GM12878 (cell line): ENCODE data around the gene GABRQ.

Experiments
- CBX3 ChIP-seq: fragments of 200-600 bp; sonication (generic); IDR thresholded peaks from 2 replicates; pipeline ENCODE4 v1.6.1; 2016; ENCODE audit warnings: low read depth, borderline replicate concordance
- DPF2 ChIP-seq: fragments of 450-650 bp; IDR thresholded peaks from 2 replicates; pipeline ENCODE4 v1.6.1; 2017; ENCODE audit warnings: mild to moderate bottlenecking
- EGR1 ChIP-seq, 2 experiments: IDR thresholded peaks; 1 replicate in 1 of 2; 2 replicates in 1 of 2; pipeline ENCODE4 v1.6.1; 2011 to 2012; ENCODE audit warnings: low read depth in 2 of 2, low read length in 2 of 2, borderline replicate concordance in 1 of 2, mild to moderate bottlenecking in 1 of 2, moderate library complexity in 1 of 2
- NBN ChIP-seq: fragments of 450-650 bp; IDR thresholded peaks from 2 replicates; pipeline ENCODE4 v1.6.1; 2016
- POLR2A ChIP-seq: IDR thresholded peaks from 2 replicates; pipeline ENCODE4 v1.6.1; 2011; ENCODE audit warnings: low read depth, mild to moderate bottlenecking, low read length
- RAD21 ChIP-seq: IDR thresholded peaks from 2 replicates; pipeline ENCODE4 v1.6.1; 2011; ENCODE audit warnings: mild to moderate bottlenecking, low read depth, low read length, moderate library complexity; ENCODE audit not compliant: insufficient read depth
- SPI1 ChIP-seq: IDR thresholded peaks from 2 replicates; pipeline ENCODE4 v1.6.1; 2011; ENCODE audit warnings: low read depth, mild to moderate bottlenecking, low read length, moderate library complexity, borderline replicate concordance; ENCODE audit not compliant: insufficient read depth
- YY1 ChIP-seq: IDR thresholded peaks from 2 replicates; pipeline ENCODE4 v1.6.1; 2011; ENCODE audit warnings: low read depth, mild to moderate bottlenecking, low read length
- TF ChIP-seq, protein P1 (sequence below): IDR thresholded peaks from 2 replicates; pipeline ENCODE4 v1.6.1; 2012; ENCODE audit warnings: mild to moderate bottlenecking, low read depth, low read length
- TF ChIP-seq, protein P2 (sequence below), 3 experiments: IDR thresholded peaks in 2 of 3; conservative IDR thresholded peaks in 1 of 3; 2 replicates each; pipeline ENCODE4 v1.5.1; 2011; ENCODE audit warnings: low read depth in 3 of 3, low read length in 3 of 3, mild to moderate bottlenecking in 3 of 3, control low read depth in 2 of 3, moderate library complexity in 2 of 3, inconsistent platforms in 1 of 3, mixed read lengths in 1 of 3; ENCODE audit not compliant: control insufficient read depth in 2 of 3, insufficient read depth in 1 of 3; ENCODE audit errors: extremely low read depth in 1 of 3
- TF ChIP-seq, protein P3 (sequence below): IDR thresholded peaks from 2 replicates; pipeline ENCODE4 v1.6.1; 2012; ENCODE audit warnings: low read depth, low read length, improper control_type of control experiment
- TF ChIP-seq, protein P4 (sequence below): IDR thresholded peaks from 2 replicates; pipeline ENCODE4 v1.6.1; 2011; ENCODE audit warnings: borderline replicate concordance, low read depth, mild to moderate bottlenecking, moderate library complexity, low read length; ENCODE audit not compliant: insufficient read depth, poor library complexity, severe bottlenecking

DNA sequence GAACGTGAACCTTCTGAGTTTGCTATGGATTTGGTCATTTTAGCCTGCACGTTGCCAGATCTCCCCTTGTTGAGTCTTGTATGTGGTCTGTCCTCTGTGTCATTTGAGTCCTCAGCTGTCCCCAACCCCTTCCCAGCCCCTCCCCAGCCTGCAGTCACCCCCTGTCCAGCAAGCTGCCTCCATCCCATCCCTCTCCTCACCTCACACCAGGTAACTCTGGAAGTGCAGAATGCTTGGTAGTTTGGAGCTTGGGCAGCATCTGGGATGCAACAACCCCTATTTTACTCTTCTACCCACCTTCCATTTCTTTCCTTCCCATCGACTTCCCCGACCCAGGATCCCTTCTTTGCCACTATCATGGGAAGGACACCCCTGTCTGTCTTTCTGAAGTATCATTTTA lies 18.4 kb downstream of the GABRQ start:
- TF ChIP-seq RAD21, result no peak
- TF ChIP-seq, protein P1, sequence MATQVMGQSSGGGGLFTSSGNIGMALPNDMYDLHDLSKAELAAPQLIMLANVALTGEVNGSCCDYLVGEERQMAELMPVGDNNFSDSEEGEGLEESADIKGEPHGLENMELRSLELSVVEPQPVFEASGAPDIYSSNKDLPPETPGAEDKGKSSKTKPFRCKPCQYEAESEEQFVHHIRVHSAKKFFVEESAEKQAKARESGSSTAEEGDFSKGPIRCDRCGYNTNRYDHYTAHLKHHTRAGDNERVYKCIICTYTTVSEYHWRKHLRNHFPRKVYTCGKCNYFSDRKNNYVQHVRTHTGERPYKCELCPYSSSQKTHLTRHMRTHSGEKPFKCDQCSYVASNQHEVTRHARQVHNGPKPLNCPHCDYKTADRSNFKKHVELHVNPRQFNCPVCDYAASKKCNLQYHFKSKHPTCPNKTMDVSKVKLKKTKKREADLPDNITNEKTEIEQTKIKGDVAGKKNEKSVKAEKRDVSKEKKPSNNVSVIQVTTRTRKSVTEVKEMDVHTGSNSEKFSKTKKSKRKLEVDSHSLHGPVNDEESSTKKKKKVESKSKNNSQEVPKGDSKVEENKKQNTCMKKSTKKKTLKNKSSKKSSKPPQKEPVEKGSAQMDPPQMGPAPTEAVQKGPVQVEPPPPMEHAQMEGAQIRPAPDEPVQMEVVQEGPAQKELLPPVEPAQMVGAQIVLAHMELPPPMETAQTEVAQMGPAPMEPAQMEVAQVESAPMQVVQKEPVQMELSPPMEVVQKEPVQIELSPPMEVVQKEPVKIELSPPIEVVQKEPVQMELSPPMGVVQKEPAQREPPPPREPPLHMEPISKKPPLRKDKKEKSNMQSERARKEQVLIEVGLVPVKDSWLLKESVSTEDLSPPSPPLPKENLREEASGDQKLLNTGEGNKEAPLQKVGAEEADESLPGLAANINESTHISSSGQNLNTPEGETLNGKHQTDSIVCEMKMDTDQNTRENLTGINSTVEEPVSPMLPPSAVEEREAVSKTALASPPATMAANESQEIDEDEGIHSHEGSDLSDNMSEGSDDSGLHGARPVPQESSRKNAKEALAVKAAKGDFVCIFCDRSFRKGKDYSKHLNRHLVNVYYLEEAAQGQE, result no peak
- no peak for TF ChIP-seq CBX3
- no peak for TF ChIP-seq POLR2A
- TF ChIP-seq, protein P2, sequence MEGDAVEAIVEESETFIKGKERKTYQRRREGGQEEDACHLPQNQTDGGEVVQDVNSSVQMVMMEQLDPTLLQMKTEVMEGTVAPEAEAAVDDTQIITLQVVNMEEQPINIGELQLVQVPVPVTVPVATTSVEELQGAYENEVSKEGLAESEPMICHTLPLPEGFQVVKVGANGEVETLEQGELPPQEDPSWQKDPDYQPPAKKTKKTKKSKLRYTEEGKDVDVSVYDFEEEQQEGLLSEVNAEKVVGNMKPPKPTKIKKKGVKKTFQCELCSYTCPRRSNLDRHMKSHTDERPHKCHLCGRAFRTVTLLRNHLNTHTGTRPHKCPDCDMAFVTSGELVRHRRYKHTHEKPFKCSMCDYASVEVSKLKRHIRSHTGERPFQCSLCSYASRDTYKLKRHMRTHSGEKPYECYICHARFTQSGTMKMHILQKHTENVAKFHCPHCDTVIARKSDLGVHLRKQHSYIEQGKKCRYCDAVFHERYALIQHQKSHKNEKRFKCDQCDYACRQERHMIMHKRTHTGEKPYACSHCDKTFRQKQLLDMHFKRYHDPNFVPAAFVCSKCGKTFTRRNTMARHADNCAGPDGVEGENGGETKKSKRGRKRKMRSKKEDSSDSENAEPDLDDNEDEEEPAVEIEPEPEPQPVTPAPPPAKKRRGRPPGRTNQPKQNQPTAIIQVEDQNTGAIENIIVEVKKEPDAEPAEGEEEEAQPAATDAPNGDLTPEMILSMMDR (IDR thresholded peaks at IDR 0.05 in 2 of 3, conservative IDR thresholded peaks at IDR 0.05 in 1 of 3; ENCODE audit: control insufficient read depth in 2 of 3, extremely low read depth in 1 of 3, insufficient read depth in 1 of 3, low read depth in 3 of 3, low read length in 3 of 3), result no peak
- TF ChIP-seq DPF2, result no peak
- TF ChIP-seq, protein P3, sequence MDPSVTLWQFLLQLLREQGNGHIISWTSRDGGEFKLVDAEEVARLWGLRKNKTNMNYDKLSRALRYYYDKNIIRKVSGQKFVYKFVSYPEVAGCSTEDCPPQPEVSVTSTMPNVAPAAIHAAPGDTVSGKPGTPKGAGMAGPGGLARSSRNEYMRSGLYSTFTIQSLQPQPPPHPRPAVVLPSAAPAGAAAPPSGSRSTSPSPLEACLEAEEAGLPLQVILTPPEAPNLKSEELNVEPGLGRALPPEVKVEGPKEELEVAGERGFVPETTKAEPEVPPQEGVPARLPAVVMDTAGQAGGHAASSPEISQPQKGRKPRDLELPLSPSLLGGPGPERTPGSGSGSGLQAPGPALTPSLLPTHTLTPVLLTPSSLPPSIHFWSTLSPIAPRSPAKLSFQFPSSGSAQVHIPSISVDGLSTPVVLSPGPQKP, result no peak
- TF ChIP-seq SPI1, result no peak
- no peak for TF ChIP-seq EGR1 (IDR thresholded peaks at IDR 0.05; ENCODE audit: borderline replicate concordance in 1 of 2, low read depth in 2 of 2, low read length in 2 of 2)
- no peak for TF ChIP-seq YY1
- TF ChIP-seq, protein P4, sequence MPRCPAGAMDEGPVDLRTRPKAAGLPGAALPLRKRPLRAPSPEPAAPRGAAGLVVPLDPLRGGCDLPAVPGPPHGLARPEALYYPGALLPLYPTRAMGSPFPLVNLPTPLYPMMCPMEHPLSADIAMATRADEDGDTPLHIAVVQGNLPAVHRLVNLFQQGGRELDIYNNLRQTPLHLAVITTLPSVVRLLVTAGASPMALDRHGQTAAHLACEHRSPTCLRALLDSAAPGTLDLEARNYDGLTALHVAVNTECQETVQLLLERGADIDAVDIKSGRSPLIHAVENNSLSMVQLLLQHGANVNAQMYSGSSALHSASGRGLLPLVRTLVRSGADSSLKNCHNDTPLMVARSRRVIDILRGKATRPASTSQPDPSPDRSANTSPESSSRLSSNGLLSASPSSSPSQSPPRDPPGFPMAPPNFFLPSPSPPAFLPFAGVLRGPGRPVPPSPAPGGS, result no peak
- no peak for TF ChIP-seq NBN
